Right ventricle myocardium superior (tissue), 1 donor: Measurements from ENCODE around the gene LHX4. TPM values are rescaled to one million over a fixed set of nuclear protein-coding genes. Genes with fewer than 3 reads are reported as not detected.

Experiments used
- ATAC-seq: fragments of 200-7000 bp; cut with Tn5 transposase; one replicate; pipeline ENCODE4 v1.9.1; 2020; ENCODE audit warnings: mild to moderate bottlenecking; ENCODE audit not compliant: poor library complexity
- DNase-seq: peaks from one replicate; pipeline ENCODE4 v3.0.0-alpha.2; 2020
- intact Hi-C: fragments of 100-400 bp; cut with DNase I; formaldehyde crosslinking; loops from one replicate; pipeline ENCODE4 v1.11.2; 2022
- total RNA-seq: library from RNA; stranded (reverse); fragmentation: NEBNext Ultra II Directional; extraction: Animal tissue kit (Norgen Biotek cat#: 25700); gene quantifications from one replicate; pipeline ENCODE4 v1.2.1, GENCODE V29; 2021
- donor health status: DM: no; HTN: yes; CAD: no; lungs with severe emphysema.

Gene LHX4
- total RNA-seq, 1 donor from 2014 or later, result not detected

DNA sequence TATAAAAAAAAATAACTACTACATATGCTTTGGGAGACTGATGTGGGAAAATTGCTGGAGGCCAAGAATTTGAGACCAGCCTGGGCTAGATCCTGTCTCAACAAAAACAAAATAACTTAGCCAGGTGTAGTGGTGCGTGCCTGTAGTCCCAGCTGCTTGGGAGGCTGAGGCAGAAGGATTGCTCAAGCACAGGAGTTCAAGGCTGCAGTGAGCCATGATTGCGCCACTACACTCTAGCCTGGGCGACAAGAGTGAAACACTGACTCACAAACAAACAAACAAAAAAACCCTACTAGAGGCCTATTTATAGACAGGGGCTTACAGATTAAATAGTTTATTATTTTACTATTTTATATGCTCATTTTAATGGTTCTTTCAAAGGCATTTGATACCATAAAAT lies 80.0 kb downstream of the LHX4 start:
- no peak for DNase-seq
- no peak for ATAC-seq
- intact Hi-C loops, result no loop called here

DNA sequence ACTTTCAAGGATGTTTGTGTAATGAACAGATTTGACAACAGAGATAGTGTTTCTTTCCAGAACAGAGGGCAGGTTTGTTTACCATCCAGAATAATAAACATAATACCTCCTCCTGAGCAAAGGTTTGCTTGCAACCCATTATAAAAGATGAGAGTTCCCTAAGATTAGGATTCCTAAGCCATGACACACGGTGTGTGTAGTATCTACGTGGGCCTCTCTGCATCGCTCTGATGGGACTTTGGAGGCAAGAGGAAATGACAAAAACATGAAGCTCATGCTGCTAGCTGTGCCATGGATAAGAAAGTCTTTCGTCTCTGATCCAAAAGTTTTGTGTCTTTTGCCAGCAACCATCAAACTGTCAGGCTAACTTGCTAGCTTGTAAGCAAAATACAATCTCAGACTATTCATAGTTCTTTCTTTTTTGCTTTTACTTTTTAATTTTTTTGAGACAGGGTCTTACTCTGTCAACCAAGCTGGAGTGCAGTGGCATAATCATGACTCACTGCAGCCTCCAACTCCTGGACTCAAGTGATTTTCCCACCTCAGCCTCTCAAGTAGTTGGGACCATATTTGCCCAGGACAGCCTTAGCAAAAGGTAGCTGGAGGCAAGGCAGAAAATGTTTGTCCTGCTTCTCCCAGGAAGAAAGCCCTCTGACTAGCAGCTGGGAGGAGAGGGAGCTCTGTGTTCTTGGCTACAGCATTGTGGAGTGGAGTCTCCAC lies 81.1 kb downstream of the LHX4 start:
- DNase-seq (no peak), ATAC-seq (no peak)
- intact Hi-C loops, result no loop called here

DNA sequence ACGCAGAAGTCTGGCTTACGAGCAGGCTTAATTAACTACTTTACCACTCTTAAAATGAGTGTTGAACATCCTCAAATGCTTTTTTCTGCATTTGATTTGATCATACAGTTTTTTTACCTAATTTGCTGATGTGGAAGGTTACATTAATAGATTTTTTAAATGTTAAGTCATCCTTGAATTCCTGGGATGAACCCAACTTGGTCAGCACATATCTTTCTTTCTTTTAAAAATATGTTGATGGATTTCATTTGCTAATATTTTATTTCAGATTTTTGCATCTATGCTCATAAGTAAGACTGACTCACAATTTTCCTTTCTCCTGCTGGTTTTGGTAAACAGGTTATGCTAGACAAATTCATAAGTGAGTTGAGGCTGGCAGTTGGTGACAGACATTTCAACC lies 82.9 kb downstream of the LHX4 start:
- intact Hi-C loops, result no loop called here
- ATAC-seq (no peak), DNase-seq (no peak)

DNA sequence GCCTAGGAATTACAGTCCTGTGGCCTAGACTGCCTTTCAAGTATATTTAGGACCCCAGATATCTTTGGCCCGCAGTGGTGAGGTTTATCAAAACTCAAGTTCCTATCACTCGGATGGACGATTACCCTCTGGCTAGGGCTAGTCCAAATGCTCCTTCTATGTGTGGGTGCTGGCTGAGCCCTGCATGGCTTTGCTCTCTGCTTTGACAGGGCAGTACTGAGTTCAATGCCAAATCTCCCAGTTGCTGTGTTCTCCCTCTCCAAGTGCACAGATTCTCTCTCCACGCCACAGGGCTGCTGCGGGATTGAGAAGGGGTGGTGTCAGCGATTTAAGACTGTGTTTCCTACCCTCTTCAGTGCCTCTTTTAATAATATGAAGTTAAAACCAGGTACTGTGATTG lies 97.0 kb downstream of the LHX4 start:
- DNase-seq (no peak), ATAC-seq (peak; percentile 57)
- intact Hi-C loops, result no loop called here

Other genes starting within 250 kb of the LHX4 start
- 97.8 TPM for gene QSOX1, start 75.4 kb upstream of the LHX4 start, total RNA-seq